Left ventricle myocardium inferior (tissue), 1 donor: ENCODE data around the gene MMP25. TPM values are rescaled to one million over a fixed set of nuclear protein-coding genes. Genes with fewer than 3 reads are reported as not detected.

Experiments
- DNase-seq: peaks from one replicate; pipeline ENCODE4 v3.0.0-alpha.2; 2020
- H3K27ac ChIP-seq: fragments of 200-600 bp; replicated peaks from 2 replicates; pipeline ENCODE4 v1.8.0; 2021
- H3K27me3 ChIP-seq: fragments of 200-600 bp; 2 replicates; pipeline ENCODE4 v1.8.0; 2021; ENCODE audit warnings: low read depth
- H3K36me3 ChIP-seq: fragments of 200-600 bp; 2 replicates; pipeline ENCODE4 v1.8.0; 2021
- H3K4me1 ChIP-seq: fragments of 200-600 bp; 2 replicates; pipeline ENCODE4 v1.8.0; 2021
- H3K4me3 ChIP-seq: fragments of 200-600 bp; 2 replicates; pipeline ENCODE4 v1.8.0; 2021; ENCODE audit warnings: mild to moderate bottlenecking, moderate library complexity
- H3K9me3 ChIP-seq: fragments of 200-600 bp; replicated peaks from 2 replicates; pipeline ENCODE4 v1.8.0; 2021
- CTCF ChIP-seq: fragments of 200-600 bp; IDR thresholded peaks from 2 replicates; pipeline ENCODE4 v1.8.0; 2021; ENCODE audit warnings: antibody characterized with exemption, mild to moderate bottlenecking, borderline replicate concordance
- intact Hi-C: fragments of 100-400 bp; cut with micrococcal nuclease; formaldehyde crosslinking; loops from one replicate; pipeline ENCODE4 v1.11.0; 2022
- total RNA-seq: library from RNA; stranded (reverse); fragmentation: NEBNext Ultra II Directional; extraction: Animal tissue kit (Norgen Biotek cat#: 25700); gene quantifications from one replicate; pipeline ENCODE4 v1.2.1, GENCODE V29; 2021
- donor health status: DM: no; HTN: yes; CAD: no; lungs with severe emphysema.

MMP25 gene
- total RNA-seq, 1 donor from 2014 or later: 1.2 TPM

GRCh38 chr16:3029491-3030221 lies 16.7 kb upstream of the MMP25 start:
- Histone ChIP-seq H3K4me1 (peaks cover 25% of the 10 kb centered on the region), H3K4me3 (peak overlapping the region; percentile 43), H3K27me3 (peaks cover 58% of the 10 kb centered on the region), H3K36me3 (peaks cover 18% of the 10 kb centered on the region), H3K9me3 (no peaks in the 10 kb centered on the region), H3K27ac (no peak overlapping the region)
- no peak for TF ChIP-seq CTCF
- intact Hi-C loops: no loop called here
- DNase-seq: no peak

GRCh38 chr16:3030222-3031212 lies 15.8 kb upstream of the MMP25 start:
- no peak overlapping the region for H3K27ac ChIP-seq
- no peaks in the 10 kb centered on the region for H3K9me3 ChIP-seq
- DNase-seq: no peak
- TF ChIP-seq CTCF: no peak
- H3K27me3 ChIP-seq: peaks cover 66% of the 10 kb centered on the region
- peaks cover 22% of the 10 kb centered on the region for H3K4me1 ChIP-seq
- peaks cover 18% of the 10 kb centered on the region for H3K36me3 ChIP-seq
- H3K4me3 ChIP-seq: no peak overlapping the region
- intact Hi-C loops: no loop called here

DNA sequence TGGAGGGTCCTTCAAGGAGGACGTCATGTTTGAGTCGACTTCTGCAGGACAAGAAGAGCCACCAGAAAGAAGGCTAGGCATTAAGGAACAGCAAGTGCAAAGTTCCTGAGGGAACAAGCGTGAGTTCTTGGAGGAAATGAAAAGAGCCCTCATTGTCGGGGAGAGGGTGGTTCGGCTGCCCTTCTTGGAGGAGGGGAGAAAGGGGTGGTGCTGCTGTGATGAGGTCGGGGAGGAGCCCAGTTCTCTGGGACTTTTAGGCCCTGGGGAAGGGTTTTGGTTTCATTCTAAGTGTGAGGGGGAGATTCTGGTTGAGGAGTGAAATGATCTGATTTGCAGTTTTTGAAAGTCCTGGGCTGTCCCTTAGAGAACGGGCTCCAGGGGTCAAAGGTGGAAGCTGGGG lies 13.7 kb upstream of the MMP25 start:
- peaks cover 87% of the 10 kb centered on the region for H3K27me3 ChIP-seq
- no peaks in the 10 kb centered on the region for H3K36me3 ChIP-seq
- intact Hi-C loops: no loop called here
- DNase-seq: no peak
- no peak overlapping the region for H3K4me3 ChIP-seq
- H3K4me1 ChIP-seq: peaks cover 31% of the 10 kb centered on the region
- no peak for TF ChIP-seq CTCF
- H3K9me3 ChIP-seq: no peaks in the 10 kb centered on the region
- no peak overlapping the region for H3K27ac ChIP-seq

- intact Hi-C loops: no loop called here
- peaks cover 95% of the 10 kb centered on the region for H3K27me3 ChIP-seq
- H3K9me3 ChIP-seq: no peaks in the 10 kb centered on the region
- TF ChIP-seq CTCF: no peak
- H3K4me1 ChIP-seq: peaks cover 9% of the 10 kb centered on the region
- no peak overlapping the region for H3K4me3 ChIP-seq
- DNase-seq: no peak
- no peaks in the 10 kb centered on the region for H3K36me3 ChIP-seq
- H3K27ac ChIP-seq: no peak overlapping the region
These were observed 10.9 kb upstream of the MMP25 start for GRCh38 chr16:3035289-3035971.
